HEK293 (cell line): ENCODE results near the gene IL1B.

ENCODE experiments used
- ATF2 ChIP-seq: fragments of 450-650 bp; formaldehyde crosslinking; IDR thresholded peaks from 2 replicates; pipeline ENCODE4 v1.5.1; 2016; ENCODE audit warnings: missing biosample characterization, missing genetic modification characterization, low read depth
- CTCF ChIP-seq: fragments of 450-650 bp; formaldehyde crosslinking; IDR thresholded peaks from 2 replicates; pipeline ENCODE4 v1.5.1; 2016; ENCODE audit warnings: missing biosample characterization, missing genetic modification characterization
- REST ChIP-seq: fragments of 450-650 bp; formaldehyde crosslinking; IDR thresholded peaks from 2 replicates; pipeline ENCODE4 v1.5.1; 2016; ENCODE audit warnings: missing biosample characterization, missing genetic modification characterization
- ZBTB26 ChIP-seq: fragments of 450-650 bp; formaldehyde crosslinking; optimal IDR thresholded peaks from 2 replicates; pipeline ENCODE3; 2016; ENCODE audit warnings: missing biosample characterization, mild to moderate bottlenecking, missing genetic modification characterization
- ZBTB8A ChIP-seq: fragments of 450-650 bp; formaldehyde crosslinking; IDR thresholded peaks from 2 replicates; pipeline ENCODE4 v1.5.1; 2016; ENCODE audit warnings: missing biosample characterization, missing genetic modification characterization
- ZFP41 ChIP-seq: fragments of 450-650 bp; formaldehyde crosslinking; IDR thresholded peaks from 2 replicates; pipeline ENCODE4 v1.5.1; 2016; ENCODE audit warnings: missing biosample characterization, missing genetic modification characterization, borderline replicate concordance
- ZNF280C ChIP-seq: fragments of 450-650 bp; formaldehyde crosslinking; IDR thresholded peaks from 2 replicates; pipeline ENCODE4 v1.5.1; 2016; ENCODE audit warnings: missing biosample characterization, missing genetic modification characterization
- ZNF677 ChIP-seq: fragments of 450-650 bp; IDR thresholded peaks from 2 replicates; pipeline ENCODE4 v1.5.0; 2018; ENCODE audit warnings: missing biosample characterization, mild to moderate bottlenecking, missing genetic modification characterization, moderate library complexity

GRCh38 chr2:112821682-112822081, 14.9 kb downstream of the IL1B start:
- no peak for TF ChIP-seq ZFP41 (tag by site-specific recombination)
- no peak for TF ChIP-seq ZNF280C (tag by site-specific recombination)
- TF ChIP-seq CTCF (tag by site-specific recombination), result no peak
- no peak for TF ChIP-seq ZBTB8A (tag by site-specific recombination)
- TF ChIP-seq ZBTB26 (tag by site-specific recombination), result no peak
- TF ChIP-seq REST (tag by site-specific recombination), result no peak
- no peak for TF ChIP-seq ATF2 (tag by site-specific recombination)
- TF ChIP-seq ZNF677 (tag by site-specific recombination), result no peak
